Suppressor macrophage treated with lipopolysaccharide for 1 hour (primary cell): Measurements from ENCODE around the gene ANKRD33B.

Source experiments
- DNase-seq, 3 donors: peaks; one replicate each; pipeline ENCODE4 v3.0.0-alpha.2; 2020 to 2022

Gene ANKRD33B

GRCh38 chr5:10702911-10703491 is 139.1 kb downstream of the ANKRD33B start:
- DNase-seq: no peak

GRCh38 chr5:10703676-10704075 is 139.8 kb downstream of the ANKRD33B start:
- no peak for DNase-seq

- DNase-seq: peak; percentile 70 to 87 (median 86)
These were observed 141.2 kb downstream of the ANKRD33B start for GRCh38 chr5:10704949-10705621.

- no peak for DNase-seq
These were observed 141.9 kb downstream of the ANKRD33B start for GRCh38 chr5:10705747-10706146.

- DNase-seq: no peak
These were observed 142.5 kb downstream of the ANKRD33B start for GRCh38 chr5:10706326-10706725.
